Astrocyte (in vitro differentiated cells and primary cell): ENCODE data around the gene GBE1. TPM values are rescaled to one million over a fixed set of nuclear protein-coding genes. Genes with fewer than 3 reads are reported as not detected.

Experiments used
- DNase-seq: peaks from one replicate; pipeline ENCODE4 v3.0.0-alpha.2; 2010; ENCODE audit warnings: low read depth
- FAIRE-seq: peaks from 2 replicates; lab custom pipeline; 2011; peaks lifted over from hg19 to GRCh38; lab: Jason Lieb, UNC
- H2AFZ ChIP-seq: 2 replicates; pipeline ENCODE4 v1.6.0; 2012; ENCODE audit warnings: low read depth, low read length, inconsistent platforms
- H3K27ac ChIP-seq: 2 replicates; pipeline ENCODE4 v1.5.1; 2011; ENCODE audit warnings: low read depth, low read length, inconsistent platforms
- H3K27me3 ChIP-seq: 2 replicates; pipeline ENCODE4 v1.6.0; 2011; ENCODE audit warnings: low read length, inconsistent platforms; ENCODE audit not compliant: insufficient read depth
- H3K36me3 ChIP-seq: 2 replicates; pipeline ENCODE4 v1.5.1; 2011; ENCODE audit warnings: low read length, inconsistent platforms; ENCODE audit not compliant: insufficient read depth
- H3K4me1 ChIP-seq: 2 replicates; pipeline ENCODE4 v1.5.1; 2011; ENCODE audit warnings: low read length, inconsistent platforms; ENCODE audit not compliant: insufficient read depth
- H3K4me2 ChIP-seq: 2 replicates; pipeline ENCODE4 v1.6.0; 2012; ENCODE audit warnings: low read length, inconsistent platforms
- H3K4me3 ChIP-seq: 2 replicates; pipeline ENCODE4 v1.5.1; 2011; ENCODE audit warnings: low read depth, mild to moderate bottlenecking, low read length, inconsistent platforms; ENCODE audit not compliant: insufficient read depth
- H3K79me2 ChIP-seq: 2 replicates; pipeline ENCODE4 v1.6.0; 2012; ENCODE audit warnings: mild to moderate bottlenecking, low read length, inconsistent platforms; ENCODE audit not compliant: insufficient read depth
- H3K9ac ChIP-seq: 2 replicates; pipeline ENCODE4 v1.6.0; 2012; ENCODE audit warnings: mild to moderate bottlenecking, low read length, inconsistent platforms
- H3K9me3 ChIP-seq: 2 replicates; pipeline ENCODE4 v1.5.1; 2012; ENCODE audit warnings: low read depth, mild to moderate bottlenecking, low read length, inconsistent platforms; ENCODE audit not compliant: insufficient read depth
- H4K20me1 ChIP-seq: 2 replicates; pipeline ENCODE4 v1.6.0; 2012; ENCODE audit warnings: low read length, inconsistent platforms; ENCODE audit not compliant: insufficient read depth
- H3K27ac Mint-ChIP-seq: one replicate; pipeline ENCODE4 v1.8.0; 2021; ENCODE audit warnings: mild to moderate bottlenecking, mixed read lengths; ENCODE audit not compliant: unreplicated experiment
- H3K27me3 Mint-ChIP-seq: one replicate; pipeline ENCODE4 v1.8.0; 2021; ENCODE audit warnings: low read depth, mixed read lengths; ENCODE audit not compliant: unreplicated experiment
- H3K36me3 Mint-ChIP-seq: one replicate; pipeline ENCODE4 v1.8.0; 2021; ENCODE audit warnings: low read depth, mixed read lengths; ENCODE audit not compliant: unreplicated experiment
- H3K4me1 Mint-ChIP-seq: one replicate; pipeline ENCODE4 v1.8.0; 2021; ENCODE audit warnings: low read depth, mixed read lengths; ENCODE audit not compliant: unreplicated experiment
- H3K4me3 Mint-ChIP-seq: one replicate; pipeline ENCODE4 v1.8.0; 2021; ENCODE audit warnings: mild to moderate bottlenecking, moderate library complexity, mixed read lengths; ENCODE audit not compliant: unreplicated experiment
- H3K9me3 Mint-ChIP-seq: one replicate; pipeline ENCODE4 v1.8.0; 2021; ENCODE audit warnings: mild to moderate bottlenecking, mixed read lengths; ENCODE audit not compliant: unreplicated experiment
- CTCF ChIP-seq: IDR thresholded peaks from 2 replicates; pipeline ENCODE4 v1.5.1; 2011; ENCODE audit warnings: low read depth, mild to moderate bottlenecking, inconsistent platforms, low read length, moderate library complexity; ENCODE audit not compliant: insufficient read depth
- EZH2 ChIP-seq: IDR thresholded peaks from 2 replicates; pipeline ENCODE4 v1.6.1; 2012; ENCODE audit warnings: mild to moderate bottlenecking, low read length, inconsistent platforms; ENCODE audit not compliant: insufficient read depth
- total RNA-seq: library from RNA; stranded (reverse); gene quantifications from 2 replicates; pipeline ENCODE4 v1.2.1, GENCODE V29; 2021

The GBE1 gene
- total RNA-seq, 1 donor from 2014 or later, result 58.6 TPM

DNA sequence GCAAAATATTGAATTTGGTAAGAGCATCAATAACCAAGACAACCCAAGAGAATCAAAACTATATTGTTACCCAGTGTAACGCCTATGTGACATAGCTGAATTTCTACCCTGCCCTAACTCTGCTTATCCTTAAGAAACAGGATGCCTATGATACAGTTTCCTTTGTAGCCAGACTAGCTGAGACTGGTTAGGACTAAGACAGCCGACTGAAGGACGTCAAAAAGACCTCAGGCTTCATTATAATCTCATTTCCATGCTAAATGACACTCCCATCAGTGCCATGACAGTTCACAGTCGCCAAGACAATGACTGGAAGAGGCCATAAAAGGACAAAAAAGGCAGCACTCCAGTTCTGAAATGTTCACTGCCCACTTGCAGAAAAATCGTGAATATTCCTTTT is 66.8 kb downstream of the GBE1 start:
- Histone ChIP-seq H3K4me3 (no peak overlapping the region), H3K27ac (no peak overlapping the region), H4K20me1 (no peaks in the 10 kb centered on the region), H2AFZ (no peak overlapping the region), H3K4me2 (no peak overlapping the region), H3K79me2 (no peaks in the 10 kb centered on the region), H3K9me3 (no peaks in the 10 kb centered on the region), H3K27me3 (no peaks in the 10 kb centered on the region), H3K4me1 (no peaks in the 10 kb centered on the region), H3K9ac (no peak overlapping the region), H3K36me3 (no peaks in the 10 kb centered on the region)
- DNase-seq (no peak), FAIRE-seq (no peak)
- Mint-ChIP-seq H3K4me3 (no peak overlapping the region), H3K4me1 (peaks cover 1% of the 10 kb centered on the region), H3K9me3 (no peaks in the 10 kb centered on the region), H3K27ac (no peak overlapping the region), H3K27me3 (no peaks in the 10 kb centered on the region), H3K36me3 (peaks cover 4% of the 10 kb centered on the region)
- no peak for TF ChIP-seq CTCF
- TF ChIP-seq EZH2, result no peak

- Histone ChIP-seq H3K79me2 (no peaks in the 10 kb centered on the region), H3K4me1 (no peaks in the 10 kb centered on the region), H3K27me3 (no peaks in the 10 kb centered on the region), H3K36me3 (no peaks in the 10 kb centered on the region), H3K9me3 (no peaks in the 10 kb centered on the region), H4K20me1 (no peaks in the 10 kb centered on the region), H3K4me3 (no peak overlapping the region), H3K9ac (no peak overlapping the region), H2AFZ (no peak overlapping the region), H3K27ac (no peak overlapping the region), H3K4me2 (no peak overlapping the region)
- TF ChIP-seq EZH2, result no peak
- no peak for TF ChIP-seq CTCF
- no peak overlapping the region for H3K27ac Mint-ChIP-seq
- no peak overlapping the region for H3K4me3 Mint-ChIP-seq
- H3K4me1 Mint-ChIP-seq, result peaks cover 1% of the 10 kb centered on the region
- peaks cover 4% of the 10 kb centered on the region for H3K36me3 Mint-ChIP-seq
- DNase-seq, result no peak
- no peak for FAIRE-seq
- H3K27me3 Mint-ChIP-seq, result no peaks in the 10 kb centered on the region
- no peaks in the 10 kb centered on the region for H3K9me3 Mint-ChIP-seq
These were observed 68.7 kb downstream of the GBE1 start for GRCh38 chr3:81692766-81693165.

DNA sequence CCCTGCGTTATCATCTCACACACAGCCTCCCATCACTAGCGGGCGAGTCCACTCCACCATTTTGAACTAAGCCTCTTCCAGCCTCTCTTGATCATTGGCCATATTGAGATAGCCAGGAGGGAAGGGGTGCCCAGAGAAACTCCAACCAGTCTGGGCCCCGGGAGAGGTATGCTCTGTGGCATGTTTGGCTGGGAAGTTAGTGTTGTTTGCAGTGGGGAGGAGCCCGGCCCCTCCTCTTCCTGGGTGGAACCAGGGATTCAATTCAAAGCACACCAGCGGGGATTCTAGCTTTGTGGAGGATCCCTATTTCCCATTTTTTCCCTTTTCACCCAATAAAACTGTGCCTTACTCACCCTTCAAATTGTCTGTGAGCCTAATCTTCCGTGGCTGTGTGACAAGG is 71.8 kb downstream of the GBE1 start:
- H3K9ac ChIP-seq, result no peak overlapping the region
- Mint-ChIP-seq H3K4me1 (peaks cover 5% of the 10 kb centered on the region), H3K27me3 (no peaks in the 10 kb centered on the region), H3K27ac (no peak overlapping the region), H3K4me3 (no peak overlapping the region), H3K9me3 (no peaks in the 10 kb centered on the region), H3K36me3 (peaks cover 4% of the 10 kb centered on the region)
- H3K79me2 ChIP-seq, result no peaks in the 10 kb centered on the region
- no peak overlapping the region for H3K4me3 ChIP-seq
- H3K9me3 ChIP-seq, result no peaks in the 10 kb centered on the region
- no peaks in the 10 kb centered on the region for H3K4me1 ChIP-seq
- no peaks in the 10 kb centered on the region for H3K27me3 ChIP-seq
- TF ChIP-seq CTCF (no peak), EZH2 (no peak)
- FAIRE-seq, result no peak
- no peak overlapping the region for H2AFZ ChIP-seq
- H3K27ac ChIP-seq, result no peak overlapping the region
- H3K36me3 ChIP-seq, result no peaks in the 10 kb centered on the region
- no peak overlapping the region for H3K4me2 ChIP-seq
- no peak for DNase-seq
- no peaks in the 10 kb centered on the region for H4K20me1 ChIP-seq
